GM12878 (cell line): ENCODE results near the gene VPS18. TPM values are rescaled to one million over a fixed set of nuclear protein-coding genes. Genes with fewer than 3 reads are reported as not detected.

ENCODE experiments used
- ATAC-seq: fragments of 200-7000 bp; cut with Tn5 transposase; 3 replicates; pipeline ENCODE4 v1.9.1; 2020; ENCODE audit warnings: mild to moderate bottlenecking, moderate library complexity
- BruUV-seq: library from RNA; stranded (reverse); fragments of 400-500 nt; replicated peaks from 2 replicates; lab custom pipeline; 2021; lab: Mats Ljungman, UMichigan
- CTCF ChIA-PET: fragments of 300-600 bp; sonication (Branson Sonifier 250); formaldehyde crosslinking; extraction: SDS; loops from one replicate; lab custom pipeline; 2021; ENCODE audit warnings: inconsistent platforms; lab: Yijun Ruan, JAX
- POLR2A ChIA-PET: fragments of 350-600 bp; formaldehyde crosslinking; extraction: SDS; loops from one replicate; lab custom pipeline; 2021; ENCODE audit warnings: inconsistent platforms; lab: Charles Lee
- RAD21 ChIA-PET: fragments of 300-600 bp; sonication (Branson Sonifier 250); formaldehyde crosslinking; loops from one replicate; lab custom pipeline; 2023; ENCODE audit warnings: antibody characterized with exemption; ENCODE audit not compliant: unreplicated experiment; lab: Charles Lee
- SMC1A ChIA-PET: fragments of 300-600 bp; sonication (Branson Sonifier 250); formaldehyde crosslinking; loops from one replicate; lab custom pipeline; 2023; ENCODE audit not compliant: unreplicated experiment, uncharacterized antibody; lab: Charles Lee
- DNase-seq: peaks from one replicate; pipeline ENCODE4 v3.0.0-alpha.2; 2011; ENCODE audit warnings: low read depth, low spot score
- FAIRE-seq: peaks from 3 replicates; lab custom pipeline; 2011; peaks lifted over from hg19 to GRCh38; lab: Jason Lieb, UNC
- H2AFZ ChIP-seq: 2 replicates; pipeline ENCODE4 v1.6.0; 2011; ENCODE audit warnings: low read depth, low read length, control low read depth; ENCODE audit not compliant: control insufficient read depth
- H3K27ac ChIP-seq: 2 replicates; pipeline ENCODE4 v1.5.1; 2011; ENCODE audit warnings: control low read depth; ENCODE audit not compliant: control insufficient read depth, insufficient read depth
- H3K27me3 ChIP-seq, 2 experiments: replicated peaks in 1 of 2; 2 replicates each; pipeline versions ENCODE4 v1.6.0 to v1.6.1; 2011; ENCODE audit warnings: low read length in 1 of 2; ENCODE audit not compliant: control insufficient read depth in 2 of 2, insufficient read depth in 2 of 2
- H3K36me3 ChIP-seq, 2 experiments: 2 replicates each; pipeline ENCODE4 v1.5.1; 2011; ENCODE audit warnings: low read length in 1 of 2; ENCODE audit not compliant: control insufficient read depth in 2 of 2, insufficient read depth in 2 of 2
- H3K4me1 ChIP-seq: 2 replicates; pipeline ENCODE4 v1.6.1; 2011; ENCODE audit warnings: mild to moderate bottlenecking, low read length, moderate library complexity, mixed read lengths; ENCODE audit not compliant: control insufficient read depth, insufficient read depth
- H3K4me2 ChIP-seq: 2 replicates; pipeline ENCODE4 v1.6.0; 2011; ENCODE audit warnings: control low read depth; ENCODE audit not compliant: control insufficient read depth, insufficient read depth
- H3K4me3 ChIP-seq: fragments of 200-600 bp; sonication (generic); 2 replicates; pipeline ENCODE4 v1.5.1; 2016
- H3K79me2 ChIP-seq: 2 replicates; pipeline ENCODE4 v1.6.0; 2011; ENCODE audit warnings: low read length; ENCODE audit not compliant: control insufficient read depth, insufficient read depth
- H3K9ac ChIP-seq: 2 replicates; pipeline ENCODE4 v1.8.0; 2011; ENCODE audit warnings: low read length, control low read depth, mixed read lengths; ENCODE audit not compliant: control insufficient read depth, insufficient read depth
- H3K9me3 ChIP-seq: replicated peaks from 3 replicates; pipeline ENCODE4 v1.5.1; 2011; ENCODE audit warnings: mild to moderate bottlenecking, low read length; ENCODE audit not compliant: control insufficient read depth, insufficient read depth
- H4K20me1 ChIP-seq: 2 replicates; pipeline ENCODE4 v1.6.0; 2011; ENCODE audit not compliant: control insufficient read depth, insufficient read depth
- BCL11A ChIP-seq: IDR thresholded peaks from 2 replicates; pipeline ENCODE4 v1.6.1; 2011; ENCODE audit warnings: low read depth, low read length
- CBX3 ChIP-seq: fragments of 200-600 bp; sonication (generic); IDR thresholded peaks from 2 replicates; pipeline ENCODE4 v1.6.1; 2016; ENCODE audit warnings: low read depth, borderline replicate concordance
- CEBPZ ChIP-seq: fragments of 150-350 bp; IDR thresholded peaks from 2 replicates; pipeline ENCODE4 v1.6.1; 2016; ENCODE audit warnings: low read depth, low read length
- EZH2 ChIP-seq: IDR thresholded peaks from 2 replicates; pipeline ENCODE4 v1.6.1; 2012; ENCODE audit warnings: low read depth, mild to moderate bottlenecking, control low read depth, inconsistent platforms, low read length, borderline replicate concordance; ENCODE audit not compliant: control insufficient read depth
- FOXM1 ChIP-seq: IDR thresholded peaks from 2 replicates; pipeline ENCODE4 v1.6.1; 2012; ENCODE audit warnings: low read depth, mild to moderate bottlenecking, inconsistent platforms, low read length, moderate library complexity
- HCFC1 ChIP-seq: fragments of 150-350 bp; IDR thresholded peaks from 2 replicates; pipeline ENCODE4 v1.6.1; 2014; ENCODE audit warnings: low read length
- HDAC2 ChIP-seq: fragments of 200-600 bp; sonication (generic); IDR thresholded peaks from 2 replicates; pipeline ENCODE4 v1.6.1; 2017
- IKZF1 ChIP-seq: fragments of 450-650 bp; conservative IDR thresholded peaks from 2 replicates; pipeline ENCODE4 v1.6.1; 2017; ENCODE audit warnings: antibody characterized with exemption, mild to moderate bottlenecking
- NFXL1 ChIP-seq: fragments of 450-650 bp; IDR thresholded peaks from 2 replicates; pipeline ENCODE4 v1.6.1; 2017; ENCODE audit warnings: antibody characterized with exemption, mild to moderate bottlenecking, borderline replicate concordance
- NR2C2 ChIP-seq: IDR thresholded peaks from 2 replicates; pipeline ENCODE4 v1.6.1; 2011; ENCODE audit warnings: borderline replicate concordance, low read depth; ENCODE audit not compliant: control insufficient read depth, insufficient read length
- RAD51 ChIP-seq: fragments of 450-650 bp; IDR thresholded peaks from 2 replicates; pipeline ENCODE4 v1.6.1; 2016; ENCODE audit warnings: moderate library complexity, mild to moderate bottlenecking, inconsistent platforms
- RFX5 ChIP-seq: IDR thresholded peaks from 2 replicates; pipeline ENCODE4 v1.6.1; 2011; ENCODE audit warnings: low read depth, low read length, improper control_type of control experiment
- SMC3 ChIP-seq: IDR thresholded peaks from 2 replicates; pipeline ENCODE4 v1.6.1; 2011; ENCODE audit warnings: low read length, improper control_type of control experiment, borderline replicate concordance
- SREBF1 ChIP-seq: IDR thresholded peaks from 2 replicates; pipeline ENCODE4 v1.6.1; 2012; ENCODE audit warnings: mild to moderate bottlenecking, low read length
- SRF ChIP-seq, 2 experiments: IDR thresholded peaks; 2 replicates each; pipeline ENCODE4 v1.6.1; 2011; ENCODE audit warnings: low read depth in 2 of 2, low read length in 2 of 2, mild to moderate bottlenecking in 1 of 2, moderate library complexity in 1 of 2
- TCF3 ChIP-seq: IDR thresholded peaks from 2 replicates; pipeline ENCODE4 v1.6.1; 2012; ENCODE audit warnings: low read depth, mild to moderate bottlenecking, low read length, borderline replicate concordance; ENCODE audit not compliant: insufficient read depth
- YY1 ChIP-seq: IDR thresholded peaks from 2 replicates; pipeline ENCODE4 v1.6.1; 2011; ENCODE audit warnings: low read depth, mild to moderate bottlenecking, low read length
- WGBS: methylation state at CpG from one replicate; pipeline ENCODE4 v1.1.6; 2016; ENCODE audit warnings: low lambda C conversion rate; ENCODE audit not compliant: insufficient replicate concordance, insufficient coverage; ENCODE audit errors: missing lambda C conversion rate; 5-methylcytosine and 5-hydroxymethylcytosine counted together
- in situ Hi-C: fragments of 300-500 bp; cut with MboI; formaldehyde crosslinking; loops from 9 replicates; pipeline ENCODE4 v1.14.3; 2018; ENCODE audit warnings: mixed read lengths
- intact Hi-C: fragments of 100-400 bp; cut with micrococcal nuclease; formaldehyde crosslinking; loops from one replicate; pipeline ENCODE4 v1.14.2; 2022; ENCODE audit not compliant: unreplicated experiment
- polyA plus RNA-seq, 11 experiments: library from polyadenylated mRNA; depleted of rRNA in 4 of 11; unstranded in 6 of 11; stranded (reverse) in 5 of 11; fragments of >200 nt; fragmentation: Nextera tagmentation in 4 of 11; fragmentation: Illumina TruSeq in 1 of 11; extraction: Ambion mirVana in 4 of 11; extraction: Trizol in 1 of 11; gene quantifications; 1 replicate in 1 of 11; 2 replicates in 10 of 11; pipeline versions ENCODE4 v1.2.1 to v1.2.3, GENCODE V29; 2011 to 2016; ENCODE audit warnings: inconsistent platforms in 2 of 11, missing spikeins in 2 of 11, low read depth in 1 of 11
- total RNA-seq, 4 experiments: library from RNA; depleted of rRNA in 3 of 4; stranded (reverse); fragments of >200 nt in 3 of 4; fragmentation: Illumina TruSeq in 1 of 4; extraction: Trizol in 1 of 4; gene quantifications; 2 replicates each; pipeline versions ENCODE4 v1.2.1 to v1.2.3, GENCODE V29; 2013 to 2021

The VPS18 gene
- total and polyA plus RNA-seq, 10 of the 15 experiments (the other 5 are each of a cell fraction or from before 2014, with no cell fraction given): 0.71 to 20.4 (median 10.6) TPM

GRCh38 chr15:40853241-40853890 is 40.9 kb upstream of the VPS18 start:
- no peak for ATAC-seq
- Histone ChIP-seq H3K27ac (no peak overlapping the region), H3K9me3 (no peaks in the 10 kb centered on the region), H3K4me1 (no peaks in the 10 kb centered on the region; the same call in 1 of the 2 replicates), H3K79me2 (no peaks in the 10 kb centered on the region), H3K4me3 (no peak overlapping the region), H4K20me1 (no peaks in the 10 kb centered on the region), H3K4me2 (no peak overlapping the region), H3K27me3 (no peaks in the 10 kb centered on the region), H3K9ac (no peak overlapping the region), H3K36me3 (peaks cover 0 to 2% of the 10 kb centered on the region in 2 experiments; a peak in 2 of 4 replicates), H2AFZ (no peak overlapping the region)
- no peak for DNase-seq
- POLR2A ChIA-PET: no interaction called here
- intact Hi-C loops: no loop called here
- in situ Hi-C loops: no loop called here
- TF ChIP-seq BCL11A (no peak), CBX3 (no peak), FOXM1 (no peak), HDAC2 (no peak), CEBPZ (no peak), SRF (IDR thresholded peaks at IDR 0.05; ENCODE audit: low read depth in 2 of 2, low read length in 2 of 2) (no peak), SMC3 (no peak), TCF3 (no peak), IKZF1 (no peak), NR2C2 (no peak), EZH2 (no peak), RAD51 (no peak), NFXL1 (no peak), YY1 (no peak), SREBF1 (no peak), HCFC1 (no peak), RFX5 (no peak)
- FAIRE-seq: no peak
- RAD21 ChIA-PET: interaction anchor here (0.9 kb wide), 1 partner anchor 41 kb away, joined by 3 read pairs; the partner anchor contains the start of gene VPS18
- SMC1A ChIA-PET: interaction anchor here (0.6 to 2.5 kb wide), 3 partner anchors 37 to 175 kb away, joined by 3 to 8 read pairs (median 4); partner anchors contain the start of gene VPS18
- no TSS peak for BruUV-seq
- CTCF ChIA-PET: interaction anchor here (0.7 to 5.4 kb wide), 3 partner anchors 38 to 68 kb away, joined by 3 to 32 read pairs (median 4); no protein-coding TSS in a partner anchor
- 65% methylated on average over 16 of the region's 16 CpGs for WGBS
